Measurements from ENCODE around the gene BCO1.

BCO1 gene

DNA sequence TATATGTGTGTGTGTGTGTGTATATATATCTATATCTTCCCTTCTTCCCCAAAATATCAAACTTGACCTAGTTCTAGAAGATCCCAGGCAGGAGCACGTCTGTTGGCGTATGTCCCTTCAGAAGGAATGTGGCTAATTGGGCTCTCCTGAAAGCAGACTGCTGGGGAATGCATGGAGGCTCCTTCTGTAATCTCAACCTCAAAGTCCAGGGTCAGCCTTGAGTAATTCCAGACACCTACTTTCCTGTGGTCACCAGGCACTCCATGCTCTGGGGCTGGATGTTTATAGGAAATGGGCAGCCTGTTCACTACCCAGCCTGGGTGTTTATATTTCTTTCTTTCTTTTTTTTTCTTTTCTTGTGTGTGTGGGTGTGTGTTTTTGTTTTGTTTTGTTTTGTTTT, 13.4 kb downstream of the BCO1 start:
- TF ChIP-seq, protein P1, sequence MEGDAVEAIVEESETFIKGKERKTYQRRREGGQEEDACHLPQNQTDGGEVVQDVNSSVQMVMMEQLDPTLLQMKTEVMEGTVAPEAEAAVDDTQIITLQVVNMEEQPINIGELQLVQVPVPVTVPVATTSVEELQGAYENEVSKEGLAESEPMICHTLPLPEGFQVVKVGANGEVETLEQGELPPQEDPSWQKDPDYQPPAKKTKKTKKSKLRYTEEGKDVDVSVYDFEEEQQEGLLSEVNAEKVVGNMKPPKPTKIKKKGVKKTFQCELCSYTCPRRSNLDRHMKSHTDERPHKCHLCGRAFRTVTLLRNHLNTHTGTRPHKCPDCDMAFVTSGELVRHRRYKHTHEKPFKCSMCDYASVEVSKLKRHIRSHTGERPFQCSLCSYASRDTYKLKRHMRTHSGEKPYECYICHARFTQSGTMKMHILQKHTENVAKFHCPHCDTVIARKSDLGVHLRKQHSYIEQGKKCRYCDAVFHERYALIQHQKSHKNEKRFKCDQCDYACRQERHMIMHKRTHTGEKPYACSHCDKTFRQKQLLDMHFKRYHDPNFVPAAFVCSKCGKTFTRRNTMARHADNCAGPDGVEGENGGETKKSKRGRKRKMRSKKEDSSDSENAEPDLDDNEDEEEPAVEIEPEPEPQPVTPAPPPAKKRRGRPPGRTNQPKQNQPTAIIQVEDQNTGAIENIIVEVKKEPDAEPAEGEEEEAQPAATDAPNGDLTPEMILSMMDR (IDR thresholded peaks at IDR 0.05; ENCODE audit: low read depth, low read length) = no peak
- TF ChIP-seq POLR2A (IDR thresholded peaks at IDR 0.05; ENCODE audit: extremely low read depth, insufficient read length) = no peak
- TF ChIP-seq, protein P2, sequence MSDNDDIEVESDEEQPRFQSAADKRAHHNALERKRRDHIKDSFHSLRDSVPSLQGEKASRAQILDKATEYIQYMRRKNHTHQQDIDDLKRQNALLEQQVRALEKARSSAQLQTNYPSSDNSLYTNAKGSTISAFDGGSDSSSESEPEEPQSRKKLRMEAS (IDR thresholded peaks at IDR 0.05; ENCODE audit: low read depth, low read length) = no peak
- no peak for TF ChIP-seq MYC (IDR thresholded peaks at IDR 0.05; ENCODE audit: low read depth, low read length)

DNA sequence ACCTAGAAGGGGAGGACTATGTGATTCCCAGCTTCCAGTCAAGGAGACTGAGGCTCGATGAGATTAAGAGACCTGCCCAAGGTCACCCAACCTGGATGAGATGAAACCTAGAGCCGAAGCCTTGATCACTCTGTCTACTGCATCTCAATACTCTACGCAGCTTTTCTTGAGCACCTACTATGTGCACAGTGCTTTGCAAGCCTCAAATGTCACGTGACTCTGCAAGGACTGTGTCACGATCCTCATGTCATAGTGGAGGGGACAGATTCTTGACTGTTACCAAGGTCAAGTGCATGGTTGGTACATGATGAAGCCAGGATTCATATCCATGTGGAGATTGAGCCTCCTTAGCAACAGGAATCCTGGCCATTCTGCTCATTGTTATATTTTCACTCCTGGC, 14.7 kb downstream of the BCO1 start:
- no peak for TF ChIP-seq POLR2A (IDR thresholded peaks at IDR 0.05; ENCODE audit: extremely low read depth, insufficient read length)
- no peak for TF ChIP-seq MYC (IDR thresholded peaks at IDR 0.05; ENCODE audit: low read depth, low read length)
- TF ChIP-seq, protein P1 (IDR thresholded peaks at IDR 0.05; ENCODE audit: low read depth, low read length) = no peak
- TF ChIP-seq, protein P2 (IDR thresholded peaks at IDR 0.05; ENCODE audit: low read depth, low read length) = no peak
- no peak overlapping the region for H3K4me3 ChIP-seq (ENCODE audit: low read depth, low read length)
- DNase-seq (ENCODE audit: low read depth) = no peak

More for the DNA sequence above, 13.4 kb downstream of the BCO1 start:
- no peak overlapping the region for H3K4me3 ChIP-seq (ENCODE audit: low read depth, low read length)
- no peak for DNase-seq (ENCODE audit: low read depth)

DNA sequence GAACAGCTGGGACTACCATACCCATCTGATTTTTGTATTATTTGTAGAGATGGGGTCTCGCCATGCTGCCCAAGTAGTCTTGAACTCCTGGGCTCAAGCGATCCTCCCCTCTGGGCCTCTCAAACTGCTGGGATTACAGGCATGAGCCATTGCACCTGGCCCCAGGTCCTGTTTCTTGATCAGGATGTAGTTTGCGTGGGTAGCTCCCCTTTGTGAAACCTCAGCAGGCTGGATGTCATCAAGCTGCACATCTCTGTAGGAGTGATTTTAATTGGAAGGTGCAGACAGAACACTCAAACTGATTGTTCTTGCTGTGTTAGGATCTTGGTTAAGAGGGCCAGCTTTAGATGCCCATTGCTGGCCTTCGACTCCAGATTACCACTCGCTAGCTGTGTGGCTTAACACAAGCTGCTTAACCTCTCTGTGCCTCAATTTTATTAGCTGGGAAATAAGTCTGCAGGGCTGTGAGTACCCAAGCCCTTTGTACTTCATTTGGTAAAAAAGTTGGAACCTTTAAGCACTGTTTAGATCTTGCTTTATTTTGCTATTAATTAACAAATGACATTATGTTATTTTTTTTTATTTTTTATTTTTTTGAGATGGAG, 16.5 kb downstream of the BCO1 start:
- H3K4me3 ChIP-seq (ENCODE audit: low read depth, low read length) = no peak overlapping the region
- TF ChIP-seq, protein P2 (IDR thresholded peaks at IDR 0.05; ENCODE audit: low read depth, low read length) = no peak
- TF ChIP-seq MYC (IDR thresholded peaks at IDR 0.05; ENCODE audit: low read depth, low read length) (no peak), POLR2A (IDR thresholded peaks at IDR 0.05; ENCODE audit: extremely low read depth, insufficient read length) (no peak)
- TF ChIP-seq, protein P1 (IDR thresholded peaks at IDR 0.05; ENCODE audit: low read depth, low read length) = no peak
- no peak for DNase-seq (ENCODE audit: low read depth)

DNA sequence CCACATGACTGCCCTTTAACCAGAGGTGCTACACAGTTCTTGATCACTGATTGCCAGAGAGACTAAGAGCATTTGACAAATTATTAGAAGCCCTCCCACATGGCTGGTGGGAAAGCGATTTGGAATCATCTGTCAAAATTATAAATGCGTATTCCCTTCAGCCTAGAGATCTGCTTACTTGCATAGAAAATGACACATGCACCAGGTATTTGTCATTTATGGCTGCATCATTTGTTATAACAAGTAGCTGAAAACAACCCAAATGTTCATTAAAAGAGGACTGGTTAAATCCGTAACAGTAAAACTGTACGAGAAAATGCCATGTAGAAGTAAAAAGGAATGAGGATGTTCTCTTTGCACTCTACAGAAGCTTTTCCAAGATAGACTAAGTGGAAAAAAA, 21.4 kb downstream of the BCO1 start:
- no peak overlapping the region for H3K4me3 ChIP-seq (ENCODE audit: low read depth, low read length)
- DNase-seq (ENCODE audit: low read depth) = no peak
- TF ChIP-seq, protein P1 (IDR thresholded peaks at IDR 0.05; ENCODE audit: low read depth, low read length) = no peak
- TF ChIP-seq, protein P2 (IDR thresholded peaks at IDR 0.05; ENCODE audit: low read depth, low read length) = no peak
- TF ChIP-seq POLR2A (IDR thresholded peaks at IDR 0.05; ENCODE audit: extremely low read depth, insufficient read length) = no peak

DNA sequence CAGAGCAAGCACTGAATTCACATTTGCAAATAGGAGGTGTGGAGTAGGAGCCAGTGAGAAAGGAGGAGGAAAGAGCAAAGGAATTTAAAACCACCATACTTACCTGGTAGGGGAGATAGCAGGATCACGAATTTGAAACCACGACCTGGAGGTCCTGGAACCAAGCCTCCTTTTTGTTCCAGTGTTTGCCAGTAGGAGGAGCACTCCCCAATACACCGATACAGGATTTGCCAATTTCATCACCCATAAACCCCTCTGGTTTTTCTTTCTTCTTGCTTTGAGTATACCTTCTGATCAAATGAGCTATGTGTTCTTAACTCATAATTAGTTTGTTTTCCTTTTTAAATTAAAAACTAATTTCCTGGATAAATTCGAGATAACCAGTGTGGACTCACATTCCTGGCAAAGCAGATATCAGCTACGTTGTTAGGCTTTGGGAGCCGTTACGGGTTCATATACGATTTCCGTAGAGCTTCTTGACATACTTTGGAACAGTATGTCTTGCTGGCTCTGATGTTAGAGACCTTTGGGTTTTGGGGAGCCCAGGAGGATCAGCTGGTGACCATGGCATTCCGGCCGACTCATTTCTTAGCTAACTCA, 22.7 kb downstream of the BCO1 start:
- TF ChIP-seq, protein P2 (IDR thresholded peaks at IDR 0.05; ENCODE audit: low read depth, low read length) = no peak
- TF ChIP-seq POLR2A (IDR thresholded peaks at IDR 0.05; ENCODE audit: extremely low read depth, insufficient read length) (no peak), MYC (IDR thresholded peaks at IDR 0.05; ENCODE audit: low read depth, low read length) (no peak)
- TF ChIP-seq, protein P1 (IDR thresholded peaks at IDR 0.05; ENCODE audit: low read depth, low read length) = peak; percentile 91
- H3K4me3 ChIP-seq (ENCODE audit: low read depth, low read length) = no peak overlapping the region
- DNase-seq (ENCODE audit: low read depth) = peak; percentile 47
